Measurements from ENCODE around the gene KLF11. TPM values are rescaled to one million over a fixed set of nuclear protein-coding genes. Genes with fewer than 3 reads are reported as not detected.
"Not testable (repeated sequence)": the region's sequence is repeated elsewhere in the genome, so short reads cannot be mapped to it uniquely, and the experiment has no call there.

KLF11 gene
- total RNA-seq, 1 experiment from 2014 or later = 10.9 TPM

DNA sequence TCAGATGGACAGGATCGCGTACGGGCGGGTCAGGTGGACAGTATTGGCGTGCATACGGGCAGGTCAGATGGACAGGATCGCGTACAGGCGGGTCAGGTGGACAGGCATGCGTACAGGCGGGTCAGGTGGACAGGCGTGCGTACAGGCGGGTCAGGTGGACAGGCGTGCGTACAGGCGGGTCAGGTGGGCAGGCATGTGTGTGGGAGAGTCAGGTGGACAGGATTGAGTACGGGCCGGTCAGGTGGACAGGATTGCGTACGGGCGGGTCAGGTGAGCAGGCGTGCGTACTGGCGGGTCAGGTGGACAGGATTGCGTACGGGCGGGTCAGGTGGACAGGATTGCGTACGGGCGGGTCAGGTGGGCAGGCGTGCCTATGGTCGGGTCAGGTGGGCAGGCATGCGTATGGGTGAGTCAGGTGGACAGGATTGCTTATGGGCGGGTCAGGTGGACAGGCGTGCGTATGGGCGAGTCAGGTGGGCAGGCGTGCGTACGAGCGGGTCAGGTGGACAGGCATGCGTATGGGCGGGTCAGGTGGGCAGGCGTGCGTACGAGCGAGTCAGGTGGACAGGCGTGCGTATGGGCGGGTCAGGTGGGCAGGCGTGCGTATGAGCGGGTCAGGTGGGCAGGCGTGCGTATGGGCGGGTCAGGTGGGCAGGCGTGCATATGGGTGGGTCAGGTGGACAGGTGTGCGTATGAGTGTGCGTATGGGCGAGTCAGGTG is 31.6 kb upstream of the KLF11 start:
- peak in 1 of 2 experiments; percentile 27 for DNase-seq
- H3K79me2 ChIP-seq (ENCODE audit: low read depth); CTCF ChIA-PET; H3K36me3 ChIP-seq (ENCODE audit: low read depth); H4K20me1 ChIP-seq (ENCODE audit: insufficient read depth); H3K9me2 ChIP-seq (ENCODE audit: insufficient read depth); H3K9me3 ChIP-seq (ENCODE audit: insufficient read depth, low read depth); intact Hi-C loops (cut with micrococcal nuclease; ENCODE audit: unreplicated experiment); POLR2A ChIA-PET (ENCODE audit: unreplicated experiment); BruUV-seq (replicated peaks); H3K4me3 ChIP-seq; H3F3A ChIP-seq (ENCODE audit: insufficient read depth, low read depth); H3K27me3 ChIP-seq (ENCODE audit: insufficient read depth, low read depth); H3K4me1 ChIP-seq (replicated peaks; ENCODE audit: insufficient read depth); H2AFZ ChIP-seq; H3K4me2 ChIP-seq: not testable (repeated sequence)
- H3K27ac ChIP-seq = peak overlapping the region; percentile 61; the same call in 1 of the 2 replicates

DNA sequence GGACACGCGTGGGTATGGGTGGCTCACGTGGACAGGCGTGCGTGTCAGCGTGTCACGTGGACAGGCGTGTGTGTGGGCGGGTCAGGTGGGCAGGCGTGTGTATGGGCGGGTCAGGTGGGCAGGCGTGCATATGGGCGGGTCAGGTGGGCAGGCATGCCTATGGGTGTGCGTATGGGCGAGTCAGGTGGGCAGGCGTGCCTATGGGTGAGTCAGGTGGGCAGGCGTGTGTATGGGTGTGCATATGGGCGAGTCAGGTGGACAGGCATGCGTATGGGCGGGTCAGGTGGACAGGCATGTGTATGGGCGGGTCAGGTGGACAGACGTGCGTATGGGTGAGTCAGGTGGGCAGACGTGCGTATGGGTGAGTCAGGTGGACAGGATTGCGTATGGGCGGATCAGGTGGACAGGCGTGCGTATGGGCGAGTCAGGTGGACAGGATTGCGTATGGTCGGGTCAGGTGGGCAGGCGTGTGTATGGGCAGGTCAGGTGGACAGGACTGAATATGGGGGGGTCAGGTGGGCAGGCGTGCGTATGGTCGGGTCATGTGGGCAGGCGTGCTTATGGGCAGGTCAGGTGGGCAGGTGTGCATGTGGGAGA is 30.9 kb upstream of the KLF11 start:
- H3K9me2 ChIP-seq (ENCODE audit: insufficient read depth); H3K27me3 ChIP-seq (ENCODE audit: insufficient read depth, low read depth); H3K4me1 ChIP-seq (replicated peaks; ENCODE audit: insufficient read depth); H3F3A ChIP-seq (ENCODE audit: insufficient read depth, low read depth); H4K20me1 ChIP-seq (ENCODE audit: insufficient read depth); H3K36me3 ChIP-seq (ENCODE audit: low read depth); H3K9me3 ChIP-seq (ENCODE audit: insufficient read depth, low read depth); H3K4me3 ChIP-seq; intact Hi-C loops (cut with micrococcal nuclease; ENCODE audit: unreplicated experiment); BruUV-seq (replicated peaks); POLR2A ChIA-PET (ENCODE audit: unreplicated experiment); H2AFZ ChIP-seq; H3K79me2 ChIP-seq (ENCODE audit: low read depth); CTCF ChIA-PET: not testable (repeated sequence)
- Histone ChIP-seq H3K4me2 (peak overlapping the region; percentile 23; the same call in 1 of the 2 replicates), H3K27ac (peak overlapping the region; percentile 61)
- DNase-seq = peak in 1 of 2 experiments; percentile 74

DNA sequence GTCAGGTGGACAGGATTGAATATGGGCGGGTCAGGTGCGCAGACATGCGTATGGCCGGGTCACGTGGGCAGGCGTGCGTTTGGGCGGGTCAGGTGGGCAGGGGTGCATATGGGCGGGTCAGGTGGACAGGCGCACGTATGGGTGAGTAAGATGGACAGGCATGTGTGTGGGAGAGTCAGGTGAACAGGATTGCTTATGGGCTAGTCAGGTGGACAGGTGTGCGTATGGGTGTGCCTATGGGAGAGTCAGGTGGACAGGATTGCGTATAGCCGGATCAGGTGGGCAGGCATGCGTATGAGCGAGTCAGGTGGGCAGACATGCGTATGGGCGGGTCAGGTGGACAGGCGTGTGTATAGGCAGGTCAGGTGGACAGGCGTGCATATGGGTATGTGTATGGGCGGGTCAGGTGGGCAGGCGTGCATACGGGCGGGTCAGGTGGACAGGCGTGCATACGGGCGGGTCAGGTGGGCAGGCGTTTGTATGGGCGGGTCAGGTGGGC is 30.3 kb upstream of the KLF11 start:
- H3K4me2 ChIP-seq = peak overlapping the region; percentile 23; the same call in 1 of the 2 replicates
- ChIA-PET CTCF (no interaction called here), POLR2A (ENCODE audit: unreplicated experiment) (no interaction called here)
- no peaks in the 10 kb centered on the region; the same call in none of the 2 replicates for H3F3A ChIP-seq (ENCODE audit: insufficient read depth, low read depth)
- H3K4me1 ChIP-seq (replicated peaks; ENCODE audit: insufficient read depth) = no peaks in the 10 kb centered on the region
- H2AFZ ChIP-seq = no peak overlapping the region
- no peaks in the 10 kb centered on the region for H3K36me3 ChIP-seq (ENCODE audit: low read depth)
- H3K4me3 ChIP-seq = no peak overlapping the region
- peak in 1 of 2 experiments; percentile 78 for DNase-seq
- no peaks in the 10 kb centered on the region for H3K9me2 ChIP-seq (ENCODE audit: insufficient read depth)
- H3K79me2 ChIP-seq (ENCODE audit: low read depth) = no peaks in the 10 kb centered on the region
- no TSS peak for BruUV-seq (replicated peaks)
- H3K27ac ChIP-seq = peak overlapping the region; percentile 61
- no peaks in the 10 kb centered on the region for H3K9me3 ChIP-seq (ENCODE audit: insufficient read depth, low read depth)
- TF ChIP-seq, protein P1, sequence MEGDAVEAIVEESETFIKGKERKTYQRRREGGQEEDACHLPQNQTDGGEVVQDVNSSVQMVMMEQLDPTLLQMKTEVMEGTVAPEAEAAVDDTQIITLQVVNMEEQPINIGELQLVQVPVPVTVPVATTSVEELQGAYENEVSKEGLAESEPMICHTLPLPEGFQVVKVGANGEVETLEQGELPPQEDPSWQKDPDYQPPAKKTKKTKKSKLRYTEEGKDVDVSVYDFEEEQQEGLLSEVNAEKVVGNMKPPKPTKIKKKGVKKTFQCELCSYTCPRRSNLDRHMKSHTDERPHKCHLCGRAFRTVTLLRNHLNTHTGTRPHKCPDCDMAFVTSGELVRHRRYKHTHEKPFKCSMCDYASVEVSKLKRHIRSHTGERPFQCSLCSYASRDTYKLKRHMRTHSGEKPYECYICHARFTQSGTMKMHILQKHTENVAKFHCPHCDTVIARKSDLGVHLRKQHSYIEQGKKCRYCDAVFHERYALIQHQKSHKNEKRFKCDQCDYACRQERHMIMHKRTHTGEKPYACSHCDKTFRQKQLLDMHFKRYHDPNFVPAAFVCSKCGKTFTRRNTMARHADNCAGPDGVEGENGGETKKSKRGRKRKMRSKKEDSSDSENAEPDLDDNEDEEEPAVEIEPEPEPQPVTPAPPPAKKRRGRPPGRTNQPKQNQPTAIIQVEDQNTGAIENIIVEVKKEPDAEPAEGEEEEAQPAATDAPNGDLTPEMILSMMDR (conservative IDR thresholded peaks at IDR 0.05) = no peak
- intact Hi-C loops (cut with micrococcal nuclease; ENCODE audit: unreplicated experiment) = no loop called here
- no peaks in the 10 kb centered on the region for H4K20me1 ChIP-seq (ENCODE audit: insufficient read depth)
- H3K27me3 ChIP-seq (ENCODE audit: insufficient read depth, low read depth) = no peaks in the 10 kb centered on the region

DNA sequence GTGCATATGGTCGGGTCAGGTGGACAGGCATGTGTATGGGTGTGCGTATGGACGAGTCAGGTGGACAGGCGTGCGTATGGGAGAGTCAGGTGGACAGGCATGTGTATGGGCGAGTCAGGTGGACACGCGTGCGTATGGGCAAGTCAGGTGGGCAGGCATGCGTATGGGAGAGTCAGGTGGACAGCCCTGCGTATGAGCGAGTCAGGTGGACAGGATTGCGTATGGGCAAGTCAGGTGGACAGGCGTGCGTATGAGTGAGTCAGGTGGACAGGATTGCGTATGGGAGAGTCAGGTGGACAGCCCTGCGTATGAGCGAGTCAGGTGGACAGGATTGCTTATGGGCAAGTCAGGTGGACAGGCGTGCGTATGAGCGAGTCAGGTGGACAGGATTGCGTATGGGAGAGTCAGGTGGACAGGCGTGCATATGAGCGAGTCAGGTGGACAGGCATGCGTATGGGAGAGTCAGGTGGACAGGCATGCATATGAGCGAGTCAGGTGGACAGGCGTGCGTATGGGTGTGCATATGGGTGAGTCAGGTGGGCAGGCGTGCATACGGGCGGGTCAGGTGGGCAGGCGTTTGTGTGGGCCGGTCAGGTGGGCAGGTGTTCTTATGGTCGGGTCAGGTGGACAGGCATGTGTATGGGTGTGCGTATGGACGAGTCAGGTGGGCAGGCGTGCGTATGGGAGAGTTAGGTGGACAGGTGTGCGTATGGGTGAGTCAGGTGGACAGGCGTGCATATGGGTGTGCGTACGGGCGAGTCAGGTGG is 29.5 kb upstream of the KLF11 start:
- H4K20me1 ChIP-seq (ENCODE audit: insufficient read depth); H3K27ac ChIP-seq; H3K4me1 ChIP-seq (replicated peaks; ENCODE audit: insufficient read depth); H2AFZ ChIP-seq; H3K9me3 ChIP-seq (ENCODE audit: insufficient read depth, low read depth); H3K79me2 ChIP-seq (ENCODE audit: low read depth); H3K27me3 ChIP-seq (ENCODE audit: insufficient read depth, low read depth); POLR2A ChIA-PET (ENCODE audit: unreplicated experiment); H3K4me3 ChIP-seq; H3K36me3 ChIP-seq (ENCODE audit: low read depth); H3K4me2 ChIP-seq; H3F3A ChIP-seq (ENCODE audit: insufficient read depth, low read depth); BruUV-seq (replicated peaks); intact Hi-C loops (cut with micrococcal nuclease; ENCODE audit: unreplicated experiment); CTCF ChIA-PET; H3K9me2 ChIP-seq (ENCODE audit: insufficient read depth): not testable (repeated sequence)
- DNase-seq = peak in 1 of 2 experiments; percentile 28

Data from PC-9 (cell line).